GM19455 (cell line): ENCODE results near the gene IDI2.

Experiments used
- ATAC-seq: cut with Tn5 transposase; IDR thresholded peaks from one replicate; pipeline ENCODE4 v1.9.1; 2021; ENCODE audit not compliant: unreplicated experiment

The IDI2 gene

GRCh38 chr10:983971-984655 lies 41.5 kb downstream of the IDI2 start:
- no peak for ATAC-seq

- no peak for ATAC-seq
These were observed 42.3 kb downstream of the IDI2 start for GRCh38 chr10:983401-983800.

GRCh38 chr10:980468-981093 lies 45.1 kb downstream of the IDI2 start:
- no peak for ATAC-seq

- ATAC-seq = no peak
These were observed 46.7 kb downstream of the IDI2 start for GRCh38 chr10:978826-979421.

- no peak for ATAC-seq
These were observed 49.3 kb downstream of the IDI2 start for GRCh38 chr10:976316-976715.

GRCh38 chr10:974785-975074 lies 50.9 kb downstream of the IDI2 start:
- ATAC-seq = no peak

GRCh38 chr10:974038-974784 lies 51.4 kb downstream of the IDI2 start:
- ATAC-seq = no peak

GRCh38 chr10:972763-973162 lies 52.9 kb downstream of the IDI2 start:
- ATAC-seq = no peak

GRCh38 chr10:971613-972012 lies 54.0 kb downstream of the IDI2 start:
- ATAC-seq = no peak

- no peak for ATAC-seq
These were observed 54.5 kb downstream of the IDI2 start for GRCh38 chr10:971150-971542.

- ATAC-seq = no peak
These were observed 55.1 kb downstream of the IDI2 start for GRCh38 chr10:970311-971149.

GRCh38 chr10:969473-970150 lies 56.0 kb downstream of the IDI2 start:
- ATAC-seq = no peak
